Stimulated activated naive B cell treated with anti-CD40 and anti-IgM and Interleukin-4, amounts not matched to agents 10 μg/mL and 1 μg/mL and 100 μg/mL, for 72 hours (primary cell): ENCODE results near the gene IFI6.
A peak's percentile ranks its signal among the peaks of the same experiment; 100 is the strongest.

Source experiments
- ATAC-seq, 2 donors: fragments of 150-1000 bp; cut with Tn5 transposase; replicated peaks; 2 replicates each; pipeline ENCODE4 v1.10.0; 2021; ENCODE audit warnings: moderate library complexity in 1 of 2
- DNase-seq: peaks from one replicate; pipeline ENCODE4 v3.0.0; 2021
- H3K27ac Mint-ChIP-seq: one replicate; pipeline ENCODE4 v1.8.0; 2022; ENCODE audit warnings: mild to moderate bottlenecking, mixed read lengths
- H3K27me3 Mint-ChIP-seq, 2 donors: one replicate each; pipeline ENCODE4 v1.8.0; 2022; ENCODE audit warnings: mixed read lengths in 2 of 2
- H3K36me3 Mint-ChIP-seq, 2 donors: one replicate each; pipeline ENCODE4 v1.8.0; 2022; ENCODE audit warnings: mixed read lengths in 2 of 2, mild to moderate bottlenecking in 1 of 2
- H3K4me1 Mint-ChIP-seq, 2 donors: one replicate each; pipeline ENCODE4 v1.8.0; 2022; ENCODE audit warnings: mixed read lengths in 2 of 2, mild to moderate bottlenecking in 1 of 2
- H3K4me3 Mint-ChIP-seq, 2 donors: one replicate each; pipeline ENCODE4 v1.8.0; 2022; ENCODE audit warnings: mild to moderate bottlenecking in 2 of 2, mixed read lengths in 2 of 2, moderate library complexity in 1 of 2
- H3K9me3 Mint-ChIP-seq, 2 donors: one replicate each; pipeline ENCODE4 v1.8.0; 2022; ENCODE audit warnings: mixed read lengths in 2 of 2, mild to moderate bottlenecking in 1 of 2

Gene IFI6

GRCh38 chr1:27665016-27665651, 6.9 kb downstream of the IFI6 start:
- ATAC-seq (no peak), DNase-seq (no peak)
- Mint-ChIP-seq H3K9me3 (no peaks in the 10 kb centered on the region), H3K4me3 (no peak overlapping the region), H3K27me3 (no peaks in the 10 kb centered on the region), H3K27ac (no peak overlapping the region), H3K4me1 (peaks cover 31 to 40% of the 10 kb centered on the region in 2 donors), H3K36me3 (peaks cover 6 to 11% of the 10 kb centered on the region in 2 donors)

- no peaks in the 10 kb centered on the region for H3K9me3 Mint-ChIP-seq
- peaks cover 37 to 45% of the 10 kb centered on the region in 2 donors for H3K4me1 Mint-ChIP-seq
- no peaks in the 10 kb centered on the region for H3K27me3 Mint-ChIP-seq
- no peak overlapping the region for H3K27ac Mint-ChIP-seq
- H3K4me3 Mint-ChIP-seq = no peak overlapping the region
- H3K36me3 Mint-ChIP-seq = peaks cover 6 to 11% of the 10 kb centered on the region in 2 donors
- DNase-seq (no peak), ATAC-seq (no peak)
Observed at GRCh38 chr1:27664291-27664690, 7.7 kb downstream of the IFI6 start.

- DNase-seq = peak; percentile 83
- H3K36me3 Mint-ChIP-seq = peaks cover 4 to 11% of the 10 kb centered on the region in 2 donors
- peaks cover 46 to 52% of the 10 kb centered on the region in 2 donors for H3K4me1 Mint-ChIP-seq
- peak; percentile 60 to 64 for ATAC-seq
- no peaks in the 10 kb centered on the region for H3K27me3 Mint-ChIP-seq
- H3K9me3 Mint-ChIP-seq = no peaks in the 10 kb centered on the region
- peak overlapping the region; percentile 100 for H3K27ac Mint-ChIP-seq
- peak overlapping the region; percentile 73 to 75 for H3K4me3 Mint-ChIP-seq
Observed at GRCh38 chr1:27662707-27663393, 9.1 kb downstream of the IFI6 start.

GRCh38 chr1:27662261-27662660, 9.7 kb downstream of the IFI6 start:
- Mint-ChIP-seq H3K4me3 (no peak overlapping the region), H3K9me3 (no peaks in the 10 kb centered on the region), H3K27me3 (no peaks in the 10 kb centered on the region), H3K27ac (peak overlapping the region; percentile 100), H3K36me3 (peaks cover 4 to 8% of the 10 kb centered on the region in 2 donors), H3K4me1 (peaks cover 46 to 52% of the 10 kb centered on the region in 2 donors)
- ATAC-seq = no peak
- no peak for DNase-seq

GRCh38 chr1:27661412-27662075, 10.4 kb downstream of the IFI6 start:
- DNase-seq = no peak
- Mint-ChIP-seq H3K36me3 (peaks cover 4% of the 10 kb centered on the region in 2 donors), H3K27me3 (no peaks in the 10 kb centered on the region), H3K4me3 (peak overlapping the region in 1 of 2 donors; percentile 13), H3K9me3 (no peaks in the 10 kb centered on the region), H3K27ac (peak overlapping the region; percentile 68), H3K4me1 (peaks cover 44 to 55% of the 10 kb centered on the region in 2 donors)
- no peak for ATAC-seq

GRCh38 chr1:27660300-27660835, 11.6 kb downstream of the IFI6 start:
- peak overlapping the region; percentile 89 to 93 for H3K4me3 Mint-ChIP-seq
- no peaks in the 10 kb centered on the region for H3K9me3 Mint-ChIP-seq
- H3K4me1 Mint-ChIP-seq = peaks cover 49 to 67% of the 10 kb centered on the region in 2 donors
- no peak for DNase-seq
- no peaks in the 10 kb centered on the region for H3K27me3 Mint-ChIP-seq
- no peaks in the 10 kb centered on the region for H3K36me3 Mint-ChIP-seq
- ATAC-seq = no peak
- peak overlapping the region; percentile 99 for H3K27ac Mint-ChIP-seq

- Mint-ChIP-seq H3K4me1 (peaks cover 55 to 74% of the 10 kb centered on the region in 2 donors), H3K4me3 (peak overlapping the region; percentile 89 to 93), H3K27ac (peak overlapping the region; percentile 99), H3K27me3 (no peaks in the 10 kb centered on the region), H3K36me3 (no peaks in the 10 kb centered on the region), H3K9me3 (no peaks in the 10 kb centered on the region)
- DNase-seq (peak; percentile 87), ATAC-seq (peak; percentile 78 to 81)
Observed at GRCh38 chr1:27659497-27660299, 12.3 kb downstream of the IFI6 start.

GRCh38 chr1:27658951-27659496, 13.0 kb downstream of the IFI6 start:
- Mint-ChIP-seq H3K27ac (peak overlapping the region; percentile 99), H3K4me1 (peaks cover 55 to 75% of the 10 kb centered on the region in 2 donors), H3K36me3 (no peaks in the 10 kb centered on the region), H3K9me3 (no peaks in the 10 kb centered on the region), H3K4me3 (peak overlapping the region; percentile 80 to 89), H3K27me3 (no peaks in the 10 kb centered on the region)
- ATAC-seq (peak; percentile 46 to 50), DNase-seq (peak; percentile 78)

GRCh38 chr1:27656157-27656893, 15.7 kb downstream of the IFI6 start:
- Mint-ChIP-seq H3K4me1 (peaks cover 41 to 61% of the 10 kb centered on the region in 2 donors), H3K27me3 (no peaks in the 10 kb centered on the region), H3K36me3 (no peaks in the 10 kb centered on the region), H3K9me3 (no peaks in the 10 kb centered on the region), H3K27ac (no peak overlapping the region), H3K4me3 (no peak overlapping the region)
- ATAC-seq = no peak
- DNase-seq = no peak

GRCh38 chr1:27655151-27655937, 16.6 kb downstream of the IFI6 start:
- H3K27ac Mint-ChIP-seq = peak overlapping the region; percentile 10
- no peak for DNase-seq
- H3K4me3 Mint-ChIP-seq = no peak overlapping the region
- H3K4me1 Mint-ChIP-seq = peaks cover 40 to 60% of the 10 kb centered on the region in 2 donors
- no peaks in the 10 kb centered on the region for H3K27me3 Mint-ChIP-seq
- no peaks in the 10 kb centered on the region for H3K9me3 Mint-ChIP-seq
- no peaks in the 10 kb centered on the region for H3K36me3 Mint-ChIP-seq
- no peak for ATAC-seq

GRCh38 chr1:27652111-27652864, 19.7 kb downstream of the IFI6 start:
- H3K9me3 Mint-ChIP-seq = no peaks in the 10 kb centered on the region
- H3K4me3 Mint-ChIP-seq = no peak overlapping the region
- no peak for DNase-seq
- no peaks in the 10 kb centered on the region for H3K27me3 Mint-ChIP-seq
- no peaks in the 10 kb centered on the region for H3K36me3 Mint-ChIP-seq
- no peak for ATAC-seq
- peaks cover 27 to 43% of the 10 kb centered on the region in 2 donors for H3K4me1 Mint-ChIP-seq
- H3K27ac Mint-ChIP-seq = no peak overlapping the region

GRCh38 chr1:27650539-27651175, 21.3 kb downstream of the IFI6 start:
- Mint-ChIP-seq H3K4me1 (peaks cover 26 to 30% of the 10 kb centered on the region in 2 donors), H3K36me3 (no peaks in the 10 kb centered on the region), H3K4me3 (no peak overlapping the region), H3K27me3 (no peaks in the 10 kb centered on the region), H3K9me3 (no peaks in the 10 kb centered on the region), H3K27ac (peak overlapping the region; percentile 21)
- DNase-seq (no peak), ATAC-seq (peak in 1 of 2 donors; percentile 33)
